CD4-positive, alpha-beta memory T cell (primary cell): ENCODE data around the gene INPP5J. TPM values are rescaled to one million over a fixed set of nuclear protein-coding genes. Genes with fewer than 3 reads are reported as not detected.
"Not testable (repeated sequence)": the region's sequence is repeated elsewhere in the genome, so short reads cannot be mapped to it uniquely, and the experiment has no call there.

Experiments
- CTCF ChIA-PET: fragments of 350-600 bp; sonication (Branson Sonifier 250); formaldehyde crosslinking; loops from one replicate; lab custom pipeline; 2021; ENCODE audit warnings: inconsistent platforms; ENCODE audit not compliant: partially characterized antibody; lab: Charles Lee
- POLR2A ChIA-PET: fragments of 350-600 bp; sonication (Branson Sonifier 250); formaldehyde crosslinking; loops from one replicate; lab custom pipeline; 2021; ENCODE audit not compliant: partially characterized antibody; lab: Charles Lee
- DNase-seq, 5 donors: peaks; one replicate each; pipeline versions ENCODE4 v3.0.0 to v3.0.0-alpha.2; 2020 to 2022; ENCODE audit warnings: mixed read lengths in 1 of 5
- H3K27ac ChIP-seq: one replicate; pipeline ENCODE4 v1.7.0; 2013; ENCODE audit warnings: low read depth, low read length
- H3K27me3 ChIP-seq: 2 replicates; pipeline ENCODE4 v1.7.0; 2013; ENCODE audit warnings: mild to moderate bottlenecking, low read length, moderate library complexity; ENCODE audit not compliant: insufficient read depth
- H3K36me3 ChIP-seq: 2 replicates; pipeline ENCODE4 v1.7.0; 2013; ENCODE audit warnings: mild to moderate bottlenecking, low read length, moderate library complexity; ENCODE audit not compliant: insufficient read depth
- H3K4me1 ChIP-seq: 2 replicates; pipeline ENCODE4 v1.7.0; 2013; ENCODE audit warnings: mild to moderate bottlenecking, low read length, moderate library complexity; ENCODE audit not compliant: insufficient read depth
- H3K4me3 ChIP-seq, 2 donors: one replicate each; pipeline ENCODE4 v1.7.0; 2013; ENCODE audit warnings: low read length in 2 of 2, mild to moderate bottlenecking in 1 of 2
- H3K9me3 ChIP-seq, 2 donors: one replicate each; pipeline ENCODE4 v1.7.0; 2013; ENCODE audit warnings: low read length in 2 of 2, control low read depth in 1 of 2; ENCODE audit not compliant: control insufficient read depth in 1 of 2
- H3K27ac Mint-ChIP-seq, 7 donors: one replicate each; pipeline ENCODE4 v1.8.0; 2020 to 2021; ENCODE audit warnings: mixed read lengths in 7 of 7, mild to moderate bottlenecking in 6 of 7, inconsistent platforms in 3 of 7, moderate library complexity in 3 of 7
- H3K27me3 Mint-ChIP-seq, 2 donors: one replicate each; pipeline ENCODE4 v1.8.0; 2020 to 2021; ENCODE audit warnings: mixed read lengths in 2 of 2
- H3K36me3 Mint-ChIP-seq, 2 donors: one replicate each; pipeline ENCODE4 v1.8.0; 2020 to 2021; ENCODE audit warnings: mixed read lengths in 2 of 2, inconsistent platforms in 1 of 2, mild to moderate bottlenecking in 1 of 2
- H3K4me1 Mint-ChIP-seq, 4 donors: one replicate each; pipeline ENCODE4 v1.8.0; 2020 to 2021; ENCODE audit warnings: mixed read lengths in 4 of 4, mild to moderate bottlenecking in 1 of 4
- H3K4me3 Mint-ChIP-seq, 8 donors: one replicate each; pipeline ENCODE4 v1.8.0; 2020 to 2021; ENCODE audit warnings: mixed read lengths in 8 of 8, mild to moderate bottlenecking in 7 of 8, moderate library complexity in 6 of 8, inconsistent platforms in 3 of 8
- H3K9me3 Mint-ChIP-seq, 8 donors: one replicate each; pipeline ENCODE4 v1.8.0; 2020 to 2021; ENCODE audit warnings: mixed read lengths in 8 of 8, mild to moderate bottlenecking in 5 of 8, inconsistent platforms in 3 of 8, moderate library complexity in 1 of 8
- intact Hi-C: fragments of 100-400 bp; cut with micrococcal nuclease; formaldehyde crosslinking; loops from one replicate; pipeline ENCODE4 v1.15.1; 2023
- polyA plus RNA-seq, 2 donors: library from polyadenylated mRNA; unstranded; fragments of 300-500 nt; fragmentation: Illumina TruSeq; gene quantifications; one replicate each; pipeline ENCODE4 v1.2.3, GENCODE V29; 2021
- total RNA-seq, 2 experiments: library from RNA; stranded (reverse); gene quantifications; one replicate each; pipeline ENCODE4 v1.2.3, GENCODE V29; 2021

The INPP5J gene
- total and polyA plus RNA-seq, 4 experiments from 2014 or later, result 0.15 to 0.22 TPM; not detected in 2

DNA sequence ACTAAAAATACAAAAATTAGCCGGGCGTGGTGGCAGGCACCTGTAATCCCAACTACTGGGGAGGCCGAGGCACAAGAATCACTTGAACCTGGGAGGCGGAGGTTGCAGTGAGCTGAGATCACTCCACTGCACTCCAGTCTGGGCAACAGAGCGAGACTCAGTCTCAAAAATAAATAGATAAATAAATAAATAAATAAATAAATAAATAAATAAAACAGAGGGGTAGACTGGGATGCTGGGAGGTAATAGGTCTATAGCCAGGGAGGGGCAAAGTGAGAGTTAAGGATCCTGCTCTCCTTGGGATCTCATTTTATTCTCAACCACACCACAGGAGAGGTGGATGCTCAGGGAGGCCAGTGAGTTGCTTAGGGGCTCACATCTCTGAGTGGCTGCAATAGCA is 25.2 kb upstream of the INPP5J start:
- H3K9me3 Mint-ChIP-seq, DNase-seq, H3K4me3 Mint-ChIP-seq, H3K27me3 Mint-ChIP-seq, H3K27me3 ChIP-seq, POLR2A ChIA-PET, H3K4me1 Mint-ChIP-seq, CTCF ChIA-PET, H3K27ac ChIP-seq, H3K4me3 ChIP-seq, H3K27ac Mint-ChIP-seq, H3K36me3 ChIP-seq, H3K36me3 Mint-ChIP-seq, intact Hi-C loops, H3K9me3 ChIP-seq, H3K4me1 ChIP-seq: not testable (repeated sequence)

GRCh38 chr22:31097941-31098631 is 24.7 kb upstream of the INPP5J start:
- Histone ChIP-seq H3K27me3 (no peaks in the 10 kb centered on the region), H3K36me3 (no peaks in the 10 kb centered on the region), H3K4me1 (no peaks in the 10 kb centered on the region), H3K9me3 (no peaks in the 10 kb centered on the region), H3K27ac (no peak overlapping the region), H3K4me3 (no peak overlapping the region)
- ChIA-PET CTCF (no interaction called here), POLR2A (no interaction called here)
- Mint-ChIP-seq H3K4me3 (no peak overlapping the region), H3K36me3 (no peaks in the 10 kb centered on the region), H3K27me3 (no peaks in the 10 kb centered on the region), H3K9me3 (no peaks in the 10 kb centered on the region), H3K27ac (peak overlapping the region in 1 of 7 donors; percentile 24), H3K4me1 (no peaks in the 10 kb centered on the region)
- no peak for DNase-seq
- intact Hi-C loops, result no loop called here

DNA sequence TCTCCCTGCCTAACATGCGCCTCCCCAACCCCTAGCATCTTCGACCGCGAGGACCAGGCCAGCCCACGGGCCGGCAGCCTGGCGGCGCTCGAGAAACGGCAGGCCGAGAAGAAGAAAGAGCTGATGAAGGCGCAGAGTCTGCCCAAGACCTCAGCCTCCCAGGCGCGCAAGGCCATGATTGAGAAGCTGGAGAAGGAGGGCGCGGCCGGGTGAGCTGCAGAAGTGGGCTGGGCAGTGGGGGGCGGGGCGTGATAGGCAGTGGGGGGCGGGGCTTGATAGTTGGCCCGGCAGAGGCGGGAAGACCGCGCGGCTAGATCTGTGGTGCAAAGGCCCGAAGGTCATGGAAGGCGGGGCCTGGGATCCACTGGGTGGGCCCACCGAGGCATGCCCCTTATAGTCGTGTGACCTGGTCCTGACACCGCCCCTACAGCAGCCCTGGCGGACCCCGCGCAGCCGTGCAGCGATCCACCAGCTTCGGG is 24.1 kb upstream of the INPP5J start:
- DNase-seq, result no peak
- no peaks in the 10 kb centered on the region for H3K27me3 ChIP-seq
- Mint-ChIP-seq H3K4me1 (peaks cover 0 to 4% (median 0%) of the 10 kb centered on the region in 4 donors), H3K4me3 (no peak overlapping the region), H3K27me3 (no peaks in the 10 kb centered on the region), H3K27ac (no peak overlapping the region), H3K9me3 (no peaks in the 10 kb centered on the region), H3K36me3 (no peaks in the 10 kb centered on the region)
- CTCF ChIA-PET, result no interaction called here
- no peaks in the 10 kb centered on the region for H3K4me1 ChIP-seq
- intact Hi-C loops, result no loop called here
- no peaks in the 10 kb centered on the region for H3K9me3 ChIP-seq
- POLR2A ChIA-PET, result no interaction called here
- no peak overlapping the region for H3K4me3 ChIP-seq
- no peak overlapping the region for H3K27ac ChIP-seq
- H3K36me3 ChIP-seq, result no peaks in the 10 kb centered on the region

DNA sequence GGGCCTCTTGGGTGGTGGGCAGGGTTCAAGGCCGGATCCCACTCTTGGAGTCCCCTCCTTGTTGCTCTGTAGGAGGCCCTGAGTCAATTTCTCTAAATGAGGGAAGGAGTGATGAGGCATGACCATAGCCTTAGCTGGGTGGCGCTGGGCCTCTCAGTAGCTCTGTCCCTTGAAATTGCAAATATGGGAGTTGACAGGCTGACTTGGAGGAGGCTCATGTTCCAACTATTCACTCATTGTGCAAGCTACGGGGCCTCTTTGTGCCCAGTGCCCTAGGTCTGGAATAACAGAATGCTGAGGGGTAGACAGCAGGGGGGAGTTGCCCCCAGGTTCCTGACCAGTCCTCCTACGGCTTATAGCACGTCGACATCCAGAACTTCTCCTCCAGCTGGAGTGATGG is 23.4 kb upstream of the INPP5J start:
- Histone ChIP-seq H3K4me3 (no peak overlapping the region), H3K27ac (no peak overlapping the region), H3K9me3 (no peaks in the 10 kb centered on the region), H3K36me3 (no peaks in the 10 kb centered on the region), H3K27me3 (no peaks in the 10 kb centered on the region), H3K4me1 (no peaks in the 10 kb centered on the region)
- intact Hi-C loops, result no loop called here
- DNase-seq, result no peak
- H3K27me3 Mint-ChIP-seq, result no peaks in the 10 kb centered on the region
- no peaks in the 10 kb centered on the region for H3K9me3 Mint-ChIP-seq
- H3K36me3 Mint-ChIP-seq, result no peaks in the 10 kb centered on the region
- no peak overlapping the region for H3K4me3 Mint-ChIP-seq
- no peak overlapping the region for H3K27ac Mint-ChIP-seq
- CTCF ChIA-PET, result no interaction called here
- H3K4me1 Mint-ChIP-seq, result peaks cover 0 to 5% (median 0%) of the 10 kb centered on the region in 4 donors
- POLR2A ChIA-PET, result no interaction called here

DNA sequence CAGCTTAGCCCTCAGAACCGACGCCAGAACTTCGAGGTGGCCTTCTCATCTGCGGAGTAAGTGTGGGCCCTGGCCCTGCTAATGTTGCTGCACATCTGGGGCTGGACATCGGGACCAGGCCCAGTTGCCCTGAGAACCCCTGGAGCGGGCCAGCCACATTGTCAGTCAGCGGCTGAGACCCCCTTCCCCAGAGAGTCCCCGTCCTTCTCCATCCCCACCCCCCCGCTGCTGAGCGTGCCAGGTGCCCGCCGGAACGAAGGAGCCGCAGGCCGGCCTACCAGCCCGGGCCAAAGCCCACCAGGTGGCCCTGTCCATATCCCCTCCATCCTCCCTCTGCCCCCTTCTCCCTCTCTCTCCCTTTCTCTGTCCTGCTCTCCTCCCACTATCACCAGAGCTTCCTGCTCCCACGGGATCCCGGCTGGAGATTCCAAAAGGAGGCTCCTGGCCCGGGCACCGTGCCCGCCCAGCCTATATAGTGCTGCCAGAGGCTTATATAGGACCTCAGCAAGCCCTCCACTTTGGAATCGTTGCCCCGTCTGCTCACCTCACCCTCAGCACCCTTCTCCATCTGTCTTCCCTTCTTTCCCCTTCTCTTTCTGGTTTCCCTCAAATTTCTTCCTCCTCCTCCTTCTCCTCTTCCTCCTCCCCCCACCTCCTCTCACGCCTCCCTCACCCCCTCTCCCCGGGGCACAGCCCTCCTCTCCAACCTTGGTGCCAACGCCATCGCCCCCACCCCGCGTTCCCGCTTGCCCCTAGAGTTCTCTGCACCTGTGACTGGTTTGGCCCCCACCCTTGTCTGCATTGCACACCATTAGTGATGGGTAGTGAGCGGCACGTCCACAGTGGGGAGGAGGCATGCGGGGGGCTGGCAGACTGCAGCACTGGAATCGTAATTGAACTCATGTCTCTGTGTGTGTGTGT is 22.7 kb upstream of the INPP5J start:
- H3K27ac Mint-ChIP-seq, result peak overlapping the region in 1 of 7 donors; percentile 81
- Histone ChIP-seq H3K9me3 (no peaks in the 10 kb centered on the region), H3K4me3 (no peak overlapping the region), H3K27me3 (no peaks in the 10 kb centered on the region), H3K36me3 (no peaks in the 10 kb centered on the region), H3K4me1 (no peaks in the 10 kb centered on the region), H3K27ac (no peak overlapping the region)
- H3K36me3 Mint-ChIP-seq, result no peaks in the 10 kb centered on the region
- ChIA-PET CTCF (no interaction called here), POLR2A (no interaction called here)
- H3K9me3 Mint-ChIP-seq, result no peaks in the 10 kb centered on the region
- H3K27me3 Mint-ChIP-seq, result no peaks in the 10 kb centered on the region
- DNase-seq, result no peak
- H3K4me3 Mint-ChIP-seq, result no peak overlapping the region
- intact Hi-C loops, result no loop called here
- H3K4me1 Mint-ChIP-seq, result peaks cover 0 to 5% (median 0%) of the 10 kb centered on the region in 4 donors

GRCh38 chr22:31100762-31101525 is 21.8 kb upstream of the INPP5J start:
- Histone ChIP-seq H3K4me3 (no peak overlapping the region), H3K27me3 (no peaks in the 10 kb centered on the region), H3K27ac (no peak overlapping the region), H3K36me3 (no peaks in the 10 kb centered on the region), H3K9me3 (no peaks in the 10 kb centered on the region), H3K4me1 (peaks cover under 1% of the 10 kb centered on the region)
- ChIA-PET POLR2A (no interaction called here), CTCF (no interaction called here)
- Mint-ChIP-seq H3K4me3 (peak overlapping the region in 1 of 8 donors; percentile 53), H3K9me3 (no peaks in the 10 kb centered on the region), H3K4me1 (peaks cover 4 to 8% (median 5%) of the 10 kb centered on the region in 4 donors), H3K36me3 (no peaks in the 10 kb centered on the region), H3K27ac (peak overlapping the region in 1 of 7 donors; percentile 1), H3K27me3 (no peaks in the 10 kb centered on the region)
- DNase-seq, result no peak
- intact Hi-C loops, result no loop called here
